WTC11 (cell line): ENCODE measurements around the gene DAB1. TPM values are rescaled to one million over a fixed set of nuclear protein-coding genes. Genes with fewer than 3 reads are reported as not detected.

Experiments
- ATAC-seq: fragments of 200-7000 bp; cut with Tn5 transposase; 2 replicates; pipeline ENCODE4 v1.10.0; 2021; ENCODE audit warnings: mild to moderate bottlenecking, moderate library complexity
- CTCF ChIA-PET: fragments of 300-600 bp; sonication (Branson Sonifier 250); formaldehyde crosslinking; loops from one replicate; lab custom pipeline; 2021; ENCODE audit warnings: antibody characterized with exemption; lab: Charles Lee
- POLR2A ChIA-PET: fragments of 350-600 bp; sonication (Branson Sonifier 250); formaldehyde crosslinking; loops from one replicate; lab custom pipeline; 2021; ENCODE audit warnings: antibody characterized with exemption; lab: Charles Lee
- DNase-seq: peaks from one replicate; pipeline ENCODE4 v3.0.0; 2021; ENCODE audit warnings: low spot score
- H3K27ac Mint-ChIP-seq: 2 replicates; pipeline ENCODE4 v1.8.0; 2021; ENCODE audit warnings: mixed read lengths
- H3K27me3 Mint-ChIP-seq: 2 replicates; pipeline ENCODE4 v1.8.0; 2021; ENCODE audit warnings: low read depth, mild to moderate bottlenecking, moderate library complexity, mixed read lengths
- H3K36me3 Mint-ChIP-seq: 2 replicates; pipeline ENCODE4 v1.8.0; 2021; ENCODE audit warnings: mixed read lengths
- H3K4me1 Mint-ChIP-seq: 2 replicates; pipeline ENCODE4 v1.8.0; 2022; ENCODE audit warnings: mixed read lengths
- H3K4me3 Mint-ChIP-seq: 2 replicates; pipeline ENCODE4 v1.8.0; 2021; ENCODE audit warnings: mild to moderate bottlenecking, moderate library complexity, mixed read lengths
- H3K9me3 Mint-ChIP-seq: 2 replicates; pipeline ENCODE4 v1.8.0; 2021; ENCODE audit warnings: mixed read lengths
- ATF1 ChIP-seq: sonication (generic); formaldehyde crosslinking; IDR thresholded peaks from 2 replicates; pipeline ENCODE4 v1.8.1; 2023; ENCODE audit warnings: mild to moderate bottlenecking, moderate library complexity, missing genetic modification reagents
- ATF2 ChIP-seq: sonication (generic); formaldehyde crosslinking; IDR thresholded peaks from 2 replicates; pipeline ENCODE4 v1.8.1; 2022; ENCODE audit warnings: low read depth, missing genetic modification reagents, borderline replicate concordance
- ATF6 ChIP-seq: sonication (generic); formaldehyde crosslinking; IDR thresholded peaks from 2 replicates; pipeline ENCODE4 v1.8.1; 2023; ENCODE audit warnings: mild to moderate bottlenecking, missing genetic modification reagents
- CTCF ChIP-seq: fragments of 200-600 bp; IDR thresholded peaks from 2 replicates; pipeline ENCODE4 v1.8.0; 2022; ENCODE audit warnings: antibody characterized with exemption
- ELF4 ChIP-seq: sonication (generic); formaldehyde crosslinking; IDR thresholded peaks from 2 replicates; pipeline ENCODE4 v1.8.1; 2022; ENCODE audit warnings: low read depth, mild to moderate bottlenecking, moderate library complexity, missing genetic modification reagents
- ESRRA ChIP-seq: sonication (generic); formaldehyde crosslinking; IDR thresholded peaks from 2 replicates; pipeline ENCODE4 v1.8.1; 2022; ENCODE audit warnings: mild to moderate bottlenecking, missing genetic modification reagents, borderline replicate concordance
- MAX ChIP-seq: sonication (generic); formaldehyde crosslinking; IDR thresholded peaks from 2 replicates; pipeline ENCODE4 v1.8.0; 2022; ENCODE audit warnings: mild to moderate bottlenecking, missing genetic modification reagents
- MYBL2 ChIP-seq: sonication (generic); formaldehyde crosslinking; IDR thresholded peaks from 2 replicates; pipeline ENCODE4 v1.8.1; 2023; ENCODE audit warnings: mild to moderate bottlenecking, moderate library complexity, missing genetic modification reagents
- NFE2L1 ChIP-seq: sonication (generic); formaldehyde crosslinking; IDR thresholded peaks from 2 replicates; pipeline ENCODE4 v1.8.1; 2023; ENCODE audit warnings: missing genetic modification reagents
- NR2C2 ChIP-seq: sonication (generic); formaldehyde crosslinking; IDR thresholded peaks from 2 replicates; pipeline ENCODE4 v1.8.0; 2022; ENCODE audit warnings: mild to moderate bottlenecking, missing genetic modification reagents
- TEAD1 ChIP-seq: sonication (generic); formaldehyde crosslinking; IDR thresholded peaks from 2 replicates; pipeline ENCODE4 v1.8.0; 2022; ENCODE audit warnings: mild to moderate bottlenecking, missing genetic modification reagents
- ZNF121 ChIP-seq: sonication (generic); formaldehyde crosslinking; IDR thresholded peaks from 2 replicates; pipeline ENCODE4 v1.8.0; 2023; ENCODE audit warnings: missing genetic modification reagents
- ZNF219 ChIP-seq: sonication (generic); formaldehyde crosslinking; IDR thresholded peaks from 2 replicates; pipeline ENCODE4 v1.8.0; 2023; ENCODE audit warnings: missing genetic modification reagents, mild to moderate bottlenecking, borderline replicate concordance
- total RNA-seq: library from RNA; stranded (reverse); gene quantifications from 3 replicates; pipeline ENCODE4 v1.2.3, GENCODE V29; 2021
- TF ChIP-seq, protein P1 (sequence below): sonication (generic); formaldehyde crosslinking; IDR thresholded peaks from 2 replicates; pipeline ENCODE4 v1.8.0; 2022; ENCODE audit warnings: mild to moderate bottlenecking, missing genetic modification reagents
- TF ChIP-seq, protein P2 (sequence below): sonication (generic); formaldehyde crosslinking; IDR thresholded peaks from 2 replicates; pipeline ENCODE4 v1.8.0; 2022; ENCODE audit warnings: missing genetic modification reagents
- TF ChIP-seq, protein P3 (sequence below): sonication (generic); formaldehyde crosslinking; IDR thresholded peaks from 2 replicates; pipeline ENCODE4 v1.8.0; 2023; ENCODE audit warnings: missing genetic modification reagents
- TF ChIP-seq, protein P4 (sequence below): sonication (generic); formaldehyde crosslinking; IDR thresholded peaks from 2 replicates; pipeline ENCODE4 v1.8.1; 2022; ENCODE audit warnings: missing genetic modification reagents, borderline replicate concordance

The DAB1 gene
- total RNA-seq, 1 experiment from 2014 or later: 10.7 TPM

GRCh38 chr1:57296726-57297250 lies 127.1 kb downstream of the DAB1 start:
- Mint-ChIP-seq H3K27ac (no peak overlapping the region), H3K27me3 (no peaks in the 10 kb centered on the region), H3K4me1 (peaks cover 14% of the 10 kb centered on the region), H3K9me3 (no peaks in the 10 kb centered on the region), H3K36me3 (no peaks in the 10 kb centered on the region), H3K4me3 (no peak overlapping the region)
- DNase-seq (no peak), ATAC-seq (no peak)
- ChIA-PET CTCF (interaction anchor here (0.6 kb wide), 1 partner anchor 70 kb away, joined by 3 read pairs; no protein-coding TSS in a partner anchor), POLR2A (no interaction called here)
- TF ChIP-seq, protein P1, sequence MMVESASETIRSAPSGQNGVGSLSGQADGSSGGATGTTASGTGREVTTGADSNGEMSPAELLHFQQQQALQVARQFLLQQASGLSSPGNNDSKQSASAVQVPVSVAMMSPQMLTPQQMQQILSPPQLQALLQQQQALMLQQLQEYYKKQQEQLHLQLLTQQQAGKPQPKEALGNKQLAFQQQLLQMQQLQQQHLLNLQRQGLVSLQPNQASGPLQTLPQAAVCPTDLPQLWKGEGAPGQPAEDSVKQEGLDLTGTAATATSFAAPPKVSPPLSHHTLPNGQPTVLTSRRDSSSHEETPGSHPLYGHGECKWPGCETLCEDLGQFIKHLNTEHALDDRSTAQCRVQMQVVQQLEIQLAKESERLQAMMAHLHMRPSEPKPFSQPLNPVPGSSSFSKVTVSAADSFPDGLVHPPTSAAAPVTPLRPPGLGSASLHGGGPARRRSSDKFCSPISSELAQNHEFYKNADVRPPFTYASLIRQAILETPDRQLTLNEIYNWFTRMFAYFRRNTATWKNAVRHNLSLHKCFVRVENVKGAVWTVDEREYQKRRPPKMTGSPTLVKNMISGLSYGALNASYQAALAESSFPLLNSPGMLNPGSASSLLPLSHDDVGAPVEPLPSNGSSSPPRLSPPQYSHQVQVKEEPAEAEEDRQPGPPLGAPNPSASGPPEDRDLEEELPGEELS (CRISPR knock-in tag): no peak
- TF ChIP-seq, protein P2, sequence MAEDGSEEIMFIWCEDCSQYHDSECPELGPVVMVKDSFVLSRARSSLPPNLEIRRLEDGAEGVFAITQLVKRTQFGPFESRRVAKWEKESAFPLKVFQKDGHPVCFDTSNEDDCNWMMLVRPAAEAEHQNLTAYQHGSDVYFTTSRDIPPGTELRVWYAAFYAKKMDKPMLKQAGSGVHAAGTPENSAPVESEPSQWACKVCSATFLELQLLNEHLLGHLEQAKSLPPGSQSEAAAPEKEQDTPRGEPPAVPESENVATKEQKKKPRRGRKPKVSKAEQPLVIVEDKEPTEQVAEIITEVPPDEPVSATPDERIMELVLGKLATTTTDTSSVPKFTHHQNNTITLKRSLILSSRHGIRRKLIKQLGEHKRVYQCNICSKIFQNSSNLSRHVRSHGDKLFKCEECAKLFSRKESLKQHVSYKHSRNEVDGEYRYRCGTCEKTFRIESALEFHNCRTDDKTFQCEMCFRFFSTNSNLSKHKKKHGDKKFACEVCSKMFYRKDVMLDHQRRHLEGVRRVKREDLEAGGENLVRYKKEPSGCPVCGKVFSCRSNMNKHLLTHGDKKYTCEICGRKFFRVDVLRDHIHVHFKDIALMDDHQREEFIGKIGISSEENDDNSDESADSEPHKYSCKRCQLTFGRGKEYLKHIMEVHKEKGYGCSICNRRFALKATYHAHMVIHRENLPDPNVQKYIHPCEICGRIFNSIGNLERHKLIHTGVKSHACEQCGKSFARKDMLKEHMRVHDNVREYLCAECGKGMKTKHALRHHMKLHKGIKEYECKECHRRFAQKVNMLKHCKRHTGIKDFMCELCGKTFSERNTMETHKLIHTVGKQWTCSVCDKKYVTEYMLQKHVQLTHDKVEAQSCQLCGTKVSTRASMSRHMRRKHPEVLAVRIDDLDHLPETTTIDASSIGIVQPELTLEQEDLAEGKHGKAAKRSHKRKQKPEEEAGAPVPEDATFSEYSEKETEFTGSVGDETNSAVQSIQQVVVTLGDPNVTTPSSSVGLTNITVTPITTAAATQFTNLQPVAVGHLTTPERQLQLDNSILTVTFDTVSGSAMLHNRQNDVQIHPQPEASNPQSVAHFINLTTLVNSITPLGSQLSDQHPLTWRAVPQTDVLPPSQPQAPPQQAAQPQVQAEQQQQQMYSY (CRISPR knock-in tag): no peak
- no peak for TF ChIP-seq ZNF219
- no peak for TF ChIP-seq NFE2L1 (CRISPR knock-in tag)
- no peak for TF ChIP-seq ZNF121 (CRISPR knock-in tag)
- no peak for TF ChIP-seq ATF2 (CRISPR knock-in tag)
- TF ChIP-seq ATF1: no peak
- TF ChIP-seq, protein P3, sequence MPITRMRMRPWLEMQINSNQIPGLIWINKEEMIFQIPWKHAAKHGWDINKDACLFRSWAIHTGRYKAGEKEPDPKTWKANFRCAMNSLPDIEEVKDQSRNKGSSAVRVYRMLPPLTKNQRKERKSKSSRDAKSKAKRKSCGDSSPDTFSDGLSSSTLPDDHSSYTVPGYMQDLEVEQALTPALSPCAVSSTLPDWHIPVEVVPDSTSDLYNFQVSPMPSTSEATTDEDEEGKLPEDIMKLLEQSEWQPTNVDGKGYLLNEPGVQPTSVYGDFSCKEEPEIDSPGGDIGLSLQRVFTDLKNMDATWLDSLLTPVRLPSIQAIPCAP (CRISPR knock-in tag): no peak
- TF ChIP-seq ATF6 (CRISPR knock-in tag): no peak
- no peak for TF ChIP-seq MYBL2 (CRISPR knock-in tag)
- TF ChIP-seq CTCF: no peak

- peaks cover 5% of the 10 kb centered on the region for H3K4me1 Mint-ChIP-seq
- H3K27me3 Mint-ChIP-seq: no peaks in the 10 kb centered on the region
- ChIA-PET CTCF (no interaction called here), POLR2A (no interaction called here)
- no peak for ATAC-seq
- no peaks in the 10 kb centered on the region for H3K9me3 Mint-ChIP-seq
- DNase-seq: no peak
- no peak overlapping the region for H3K27ac Mint-ChIP-seq
- no peaks in the 10 kb centered on the region for H3K36me3 Mint-ChIP-seq
- no peak overlapping the region for H3K4me3 Mint-ChIP-seq
- TF ChIP-seq, protein P2 (CRISPR knock-in tag): no peak
- TF ChIP-seq MAX (CRISPR knock-in tag) (no peak), TEAD1 (CRISPR knock-in tag) (no peak), ELF4 (CRISPR knock-in tag) (no peak), NR2C2 (CRISPR knock-in tag) (no peak), ESRRA (CRISPR knock-in tag) (no peak)
- TF ChIP-seq, protein P4, sequence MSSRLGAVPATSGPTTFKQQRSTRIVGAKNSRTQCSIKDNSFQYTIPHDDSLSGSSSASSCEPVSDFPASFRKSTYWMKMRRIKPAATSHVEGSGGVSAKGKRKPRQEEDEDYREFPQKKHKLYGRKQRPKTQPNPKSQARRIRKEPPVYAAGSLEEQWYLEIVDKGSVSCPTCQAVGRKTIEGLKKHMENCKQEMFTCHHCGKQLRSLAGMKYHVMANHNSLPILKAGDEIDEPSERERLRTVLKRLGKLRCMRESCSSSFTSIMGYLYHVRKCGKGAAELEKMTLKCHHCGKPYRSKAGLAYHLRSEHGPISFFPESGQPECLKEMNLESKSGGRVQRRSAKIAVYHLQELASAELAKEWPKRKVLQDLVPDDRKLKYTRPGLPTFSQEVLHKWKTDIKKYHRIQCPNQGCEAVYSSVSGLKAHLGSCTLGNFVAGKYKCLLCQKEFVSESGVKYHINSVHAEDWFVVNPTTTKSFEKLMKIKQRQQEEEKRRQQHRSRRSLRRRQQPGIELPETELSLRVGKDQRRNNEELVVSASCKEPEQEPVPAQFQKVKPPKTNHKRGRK (CRISPR knock-in tag): no peak
Measured at GRCh38 chr1:57295326-57295725, 128.5 kb downstream of the DAB1 start.
